K562 (cell line): ENCODE measurements around the gene KRT76. TPM values are rescaled to one million over a fixed set of nuclear protein-coding genes. Genes with fewer than 3 reads are reported as not detected.

Source experiments
- ATAC-seq: fragments of 200-7000 bp; cut with Tn5 transposase; 3 replicates; pipeline ENCODE4 v1.9.1; 2020; ENCODE audit warnings: moderate library complexity
- BruUV-seq: library from RNA; stranded (reverse); fragments of 400-500 nt; replicated peaks from 2 replicates; lab custom pipeline; 2021; lab: Mats Ljungman, UMichigan
- CTCF ChIA-PET: fragments of 300-600 bp; formaldehyde crosslinking; extraction: SDS; loops from one replicate; lab custom pipeline; 2021; ENCODE audit warnings: low intra/inter-chr PET ratio; lab: Yijun Ruan, JAX
- POLR2A ChIA-PET: fragments of 300-600, 350-650 bp; sonication (Branson Sonifier 250); formaldehyde crosslinking; extraction: SDS; loops from one replicate; lab custom pipeline; 2021; ENCODE audit warnings: antibody characterized with exemption, inconsistent platforms; lab: Yijun Ruan, JAX
- DNase-seq, 4 experiments: peaks; one replicate each; pipeline versions ENCODE4 v3.0.0 to v3.0.0-alpha.2; 2011 to 2018; ENCODE audit warnings: low spot score in 3 of 4, mixed read lengths in 3 of 4; ENCODE audit errors: extremely low read depth in 1 of 4
- FAIRE-seq: peaks from 2 replicates; lab custom pipeline; 2011; peaks lifted over from hg19 to GRCh38; lab: Jason Lieb, UNC
- H2AFZ ChIP-seq: 2 replicates; pipeline ENCODE4 v1.6.0; 2011; ENCODE audit warnings: low read depth, low read length, control low read depth, inconsistent platforms
- H3K27ac ChIP-seq: fragments of 200-600 bp; 3 replicates; pipeline ENCODE4 v1.8.0; 2011; ENCODE audit warnings: low read depth, mild to moderate bottlenecking, control low read depth, inconsistent platforms, low read length, moderate library complexity, mixed read lengths; ENCODE audit errors: extremely low read depth
- H3K27me3 ChIP-seq, 2 experiments: fragments of 300-600 bp in 1 of 2; 2 replicates in 1 of 2; 3 replicates in 1 of 2; pipeline versions ENCODE4 v1.6.0 to v1.8.0; 2011; ENCODE audit warnings: inconsistent platforms in 2 of 2, low read length in 2 of 2, mild to moderate bottlenecking in 1 of 2, mixed read lengths in 1 of 2, moderate library complexity in 1 of 2; ENCODE audit not compliant: control insufficient read depth in 2 of 2, insufficient read depth in 2 of 2
- H3K36me3 ChIP-seq: fragments of 300-600 bp; 3 replicates; pipeline ENCODE4 v1.8.0; 2011; ENCODE audit warnings: mild to moderate bottlenecking, low read length, inconsistent platforms; ENCODE audit not compliant: control insufficient read depth, insufficient read depth
- H3K4me1 ChIP-seq, 2 experiments: fragments of 200-600 bp in 1 of 2; replicated peaks in 1 of 2; 2 replicates in 1 of 2; 3 replicates in 1 of 2; pipeline versions ENCODE4 v1.5.1 to v1.8.0; 2011; ENCODE audit warnings: inconsistent platforms in 2 of 2, low read length in 2 of 2, mild to moderate bottlenecking in 1 of 2, mixed read lengths in 1 of 2, moderate library complexity in 1 of 2; ENCODE audit not compliant: control insufficient read depth in 2 of 2, insufficient read depth in 2 of 2
- H3K4me2 ChIP-seq: 2 replicates; pipeline ENCODE4 v1.6.1; 2011; ENCODE audit warnings: low read length, control low read depth, inconsistent platforms, mixed read lengths; ENCODE audit not compliant: insufficient read depth
- H3K4me3 ChIP-seq: fragments of 200-600 bp; sonication (generic), shearing (Covaris generic); 2 replicates; pipeline ENCODE4 v1.5.1; 2016; ENCODE audit warnings: control low read depth, inconsistent platforms
- H3K79me2 ChIP-seq: fragments of 200-600 bp; 3 replicates; pipeline ENCODE4 v1.8.0; 2011; ENCODE audit warnings: low read length, inconsistent platforms; ENCODE audit not compliant: control insufficient read depth, insufficient read depth
- H3K9ac ChIP-seq, 2 experiments: 2 replicates each; pipeline versions ENCODE4 v1.6.0 to v1.6.1; 2011; ENCODE audit warnings: low read depth in 2 of 2, low read length in 2 of 2, control low read depth in 1 of 2, inconsistent platforms in 1 of 2, mild to moderate bottlenecking in 1 of 2, mixed read lengths in 1 of 2; ENCODE audit not compliant: insufficient read depth in 1 of 2
- H3K9me1 ChIP-seq: one replicate; pipeline ENCODE4 v1.6.0; 2011; ENCODE audit warnings: inconsistent platforms, mild to moderate bottlenecking, low read length, moderate library complexity; ENCODE audit not compliant: control insufficient read depth, insufficient read depth
- H3K9me3 ChIP-seq: replicated peaks from 2 replicates; pipeline ENCODE4 v1.5.1; 2011; ENCODE audit warnings: low read depth, low read length, inconsistent platforms; ENCODE audit not compliant: control insufficient read depth, insufficient read depth
- H4K20me1 ChIP-seq: replicated peaks from 2 replicates; pipeline ENCODE4 v1.6.1; 2011; ENCODE audit warnings: low read length, inconsistent platforms, mixed read lengths; ENCODE audit not compliant: control insufficient read depth, insufficient read depth
- AFF4 ChIP-seq: sonication (generic); formaldehyde crosslinking; IDR thresholded peaks from 2 replicates; pipeline ENCODE4 v1.8.0; 2023; ENCODE audit warnings: mild to moderate bottlenecking, missing genetic modification reagents
- BRD9 ChIP-seq: fragments of 450-650 bp; IDR thresholded peaks from 2 replicates; pipeline ENCODE4 v1.6.1; 2018; ENCODE audit warnings: low read depth; ENCODE audit not compliant: partially characterized antibody
- CBX3 ChIP-seq, 2 experiments: IDR thresholded peaks; 1 replicate in 1 of 2; 2 replicates in 1 of 2; pipeline ENCODE4 v1.6.1; 2012; ENCODE audit warnings: inconsistent platforms in 2 of 2, low read length in 2 of 2, borderline replicate concordance in 1 of 2, control low read depth in 1 of 2
- EHMT2 ChIP-seq: fragments of 450-650 bp; IDR thresholded peaks from 2 replicates; pipeline ENCODE4 v1.6.1; 2018; ENCODE audit warnings: antibody characterized with exemption
- FOXK2 ChIP-seq, 2 experiments: fragments of 450-650 bp; IDR thresholded peaks in 1 of 2; conservative IDR thresholded peaks in 1 of 2; 2 replicates each; pipeline ENCODE4 v1.6.1; 2016; ENCODE audit warnings: low read depth in 2 of 2, mild to moderate bottlenecking in 1 of 2
- HDAC3 ChIP-seq: fragments of 450-650 bp; IDR thresholded peaks from 2 replicates; pipeline ENCODE4 v1.6.1; 2018; ENCODE audit warnings: borderline replicate concordance, mild to moderate bottlenecking, moderate library complexity; ENCODE audit not compliant: partially characterized antibody
- RBM25 ChIP-seq: fragments of 200-400 bp; formaldehyde crosslinking; IDR thresholded peaks from 2 replicates; pipeline ENCODE4 v1.6.1; 2018; ENCODE audit warnings: low read length, low read depth, moderate library complexity; ENCODE audit not compliant: severe bottlenecking
- SOX6 ChIP-seq: fragments of 450-650 bp; IDR thresholded peaks from 2 replicates; pipeline ENCODE4 v1.6.1; 2014; ENCODE audit warnings: mild to moderate bottlenecking
- ZC3H8 ChIP-seq: fragments of 450-650 bp; IDR thresholded peaks from 2 replicates; pipeline ENCODE4 v1.6.1; 2017
- ZNF121 ChIP-seq: sonication (generic); formaldehyde crosslinking; conservative IDR thresholded peaks from 2 replicates; pipeline ENCODE4 v1.8.0; 2022; ENCODE audit warnings: missing genetic modification reagents
- ZNF395 ChIP-seq: fragments of 200-800 bp; sonication (Bioruptor generic); IDR thresholded peaks from 2 replicates; pipeline ENCODE4 v1.6.1; 2017; ENCODE audit warnings: missing genetic modification characterization, missing compliant biosample characterization
- WGBS: fragments of 100-300 bp; shearing (Covaris generic); methylation state at CpG from one replicate; pipeline ENCODE4 v1.1.6; 2016; ENCODE audit warnings: low coverage, mixed read lengths; ENCODE audit not compliant: insufficient coverage; ENCODE audit errors: missing lambda C conversion rate; 5-methylcytosine and 5-hydroxymethylcytosine counted together
- in situ Hi-C: fragments of 300-500 bp; cut with MboI; formaldehyde crosslinking; loops from 4 replicates; pipeline ENCODE4 v1.15.0; 2018; ENCODE audit warnings: inconsistent platforms, mixed read lengths
- intact Hi-C: fragments of 100-400 bp; cut with micrococcal nuclease; formaldehyde crosslinking; loops from 2 replicates; pipeline ENCODE4 v1.14.2; 2022
- polyA plus RNA-seq, 8 experiments: library from polyadenylated mRNA; depleted of rRNA in 4 of 8; stranded (reverse) in 5 of 8; unstranded in 3 of 8; fragments of >200 nt; fragmentation: Nextera tagmentation in 2 of 8; fragmentation: Illumina TruSeq in 1 of 8; extraction: Ambion mirVana in 2 of 8; extraction: Trizol in 1 of 8; gene quantifications; 2 replicates each; pipeline versions ENCODE4 v1.2.1 to v1.2.3, GENCODE V29; 2011 to 2014; ENCODE audit warnings: inconsistent platforms in 1 of 8, missing spikeins in 1 of 8
- total RNA-seq, 7 experiments: library from RNA; depleted of rRNA in 6 of 7; stranded (reverse); fragments of >200 nt in 6 of 7; fragmentation: Illumina TruSeq in 2 of 7; extraction: Trizol in 2 of 7; gene quantifications; 2 replicates each; pipeline versions ENCODE4 v1.2.1 to v1.2.3, GENCODE V29; 2011 to 2021; ENCODE audit warnings: low replicate concordance in 1 of 7
- TF ChIP-seq, protein P1 (sequence below): fragments of 450-650 bp; conservative IDR thresholded peaks from 2 replicates; pipeline ENCODE4 v1.6.1; 2016; ENCODE audit warnings: missing genetic modification characterization, low read depth, mild to moderate bottlenecking, missing compliant biosample characterization, moderate library complexity
- TF ChIP-seq, protein P2 (sequence below), 2 experiments: fragments of 450-650 bp; conservative IDR thresholded peaks; 2 replicates each; pipeline ENCODE4 v1.6.1; 2017; ENCODE audit warnings: mild to moderate bottlenecking in 2 of 2, moderate library complexity in 2 of 2

The KRT76 gene
- total and polyA plus RNA-seq, 9 of the 15 experiments (the other 6 are each of a cell fraction or from before 2014, with no cell fraction given): not detected

DNA sequence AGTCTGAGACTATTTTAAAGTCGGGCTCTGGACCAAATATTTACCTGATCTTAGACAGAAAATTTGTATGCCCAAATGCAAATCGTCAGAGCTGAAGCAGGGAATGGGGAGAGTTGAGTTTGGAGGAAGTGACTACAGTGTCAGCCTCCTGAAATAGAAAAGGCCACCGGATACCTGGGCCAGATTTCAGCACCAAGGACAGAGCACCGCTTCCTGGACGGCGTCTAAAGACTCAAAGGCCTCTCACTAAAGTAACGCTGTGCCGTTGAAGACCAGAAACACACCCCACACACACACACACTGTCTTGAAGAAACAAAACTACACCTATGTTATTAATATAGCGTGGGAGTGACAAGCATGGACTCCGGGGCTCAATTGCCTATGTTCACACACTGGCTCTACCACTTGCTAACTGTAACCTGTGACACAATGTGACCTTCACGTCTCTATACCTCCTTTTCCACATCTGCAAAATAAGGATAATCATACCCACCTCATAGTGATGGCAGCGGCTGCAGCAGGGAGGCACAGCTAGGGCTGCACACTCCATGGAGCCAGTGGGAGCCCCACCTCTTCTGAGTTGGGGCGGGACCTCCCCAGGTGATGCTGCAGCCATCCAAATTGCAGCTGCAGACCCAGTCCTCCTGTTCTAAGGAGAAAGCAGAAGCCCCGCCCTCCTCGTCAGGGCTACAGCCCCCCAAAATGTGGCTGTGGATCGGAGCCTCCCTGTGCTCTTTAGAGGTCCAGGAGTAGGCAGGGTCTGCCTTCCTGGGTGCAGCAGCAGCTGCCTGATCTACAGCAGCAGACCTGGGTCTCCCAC is 35.6 kb downstream of the KRT76 start:
- ATAC-seq (peak; percentile 88), FAIRE-seq (peak; percentile 87), DNase-seq (peak; percentile 37 to 79 (median 52))
- no peak overlapping the region for H2AFZ ChIP-seq
- H4K20me1 ChIP-seq: no peaks in the 10 kb centered on the region; the same call in 1 of the 2 replicates
- no peak overlapping the region for H3K4me3 ChIP-seq
- WGBS: 2% methylated on average over 16 of the region's 16 CpGs
- H3K36me3 ChIP-seq: no peaks in the 10 kb centered on the region
- H3K27ac ChIP-seq: no peak overlapping the region
- no peaks in the 10 kb centered on the region for H3K9me3 ChIP-seq
- ChIA-PET POLR2A (no interaction called here), CTCF (no interaction called here)
- BruUV-seq: no TSS peak
- in situ Hi-C loops: no loop called here
- no peaks in the 10 kb centered on the region for H3K9me1 ChIP-seq
- intact Hi-C loops: no loop called here
- peaks cover 0 to 7% of the 10 kb centered on the region in 2 experiments; a peak in 3 of 5 replicates for H3K27me3 ChIP-seq
- no peak overlapping the region for H3K9ac ChIP-seq
- H3K79me2 ChIP-seq: no peaks in the 10 kb centered on the region
- peaks cover 0 to 4% of the 10 kb centered on the region in 2 experiments; a peak in 1 of 5 replicates for H3K4me1 ChIP-seq
- H3K4me2 ChIP-seq: no peak overlapping the region
- TF ChIP-seq FOXK2 (conservative IDR thresholded peaks at IDR 0.05 in 1 of 2, IDR thresholded peaks at IDR 0.05 in 1 of 2; ENCODE audit: low read depth in 2 of 2): no peak
- peak; percentile 99 for TF ChIP-seq EHMT2
- TF ChIP-seq SOX6: no peak
- TF ChIP-seq AFF4 (CRISPR knock-in tag): 0 out of 2 replicates have a peak, but pooled peaks have one; percentile 30
- no peak for TF ChIP-seq RBM25
- no peak for TF ChIP-seq CBX3 (IDR thresholded peaks at IDR 0.05; ENCODE audit: borderline replicate concordance in 1 of 2, low read length in 2 of 2)
- TF ChIP-seq HDAC3: no peak
- TF ChIP-seq ZC3H8: no peak
- TF ChIP-seq, protein P1, sequence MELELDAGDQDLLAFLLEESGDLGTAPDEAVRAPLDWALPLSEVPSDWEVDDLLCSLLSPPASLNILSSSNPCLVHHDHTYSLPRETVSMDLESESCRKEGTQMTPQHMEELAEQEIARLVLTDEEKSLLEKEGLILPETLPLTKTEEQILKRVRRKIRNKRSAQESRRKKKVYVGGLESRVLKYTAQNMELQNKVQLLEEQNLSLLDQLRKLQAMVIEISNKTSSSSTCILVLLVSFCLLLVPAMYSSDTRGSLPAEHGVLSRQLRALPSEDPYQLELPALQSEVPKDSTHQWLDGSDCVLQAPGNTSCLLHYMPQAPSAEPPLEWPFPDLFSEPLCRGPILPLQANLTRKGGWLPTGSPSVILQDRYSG: 0 out of 2 replicates have a peak, but pooled peaks have one; percentile 74
- TF ChIP-seq, protein P2, sequence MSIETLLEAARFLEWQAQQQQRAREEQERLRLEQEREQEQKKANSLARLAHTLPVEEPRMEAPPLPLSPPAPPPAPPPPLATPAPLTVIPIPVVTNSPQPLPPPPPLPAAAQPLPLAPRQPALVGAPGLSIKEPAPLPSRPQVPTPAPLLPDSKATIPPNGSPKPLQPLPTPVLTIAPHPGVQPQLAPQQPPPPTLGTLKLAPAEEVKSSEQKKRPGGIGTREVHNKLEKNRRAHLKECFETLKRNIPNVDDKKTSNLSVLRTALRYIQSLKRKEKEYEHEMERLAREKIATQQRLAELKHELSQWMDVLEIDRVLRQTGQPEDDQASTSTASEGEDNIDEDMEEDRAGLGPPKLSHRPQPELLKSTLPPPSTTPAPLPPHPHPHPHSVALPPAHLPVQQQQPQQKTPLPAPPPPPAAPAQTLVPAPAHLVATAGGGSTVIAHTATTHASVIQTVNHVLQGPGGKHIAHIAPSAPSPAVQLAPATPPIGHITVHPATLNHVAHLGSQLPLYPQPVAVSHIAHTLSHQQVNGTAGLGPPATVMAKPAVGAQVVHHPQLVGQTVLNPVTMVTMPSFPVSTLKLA (conservative IDR thresholded peaks at IDR 0.05): no peak
- TF ChIP-seq ZNF395 (CRISPR knock-in tag): no peak
- no peak for TF ChIP-seq BRD9
- no peak for TF ChIP-seq ZNF121 (CRISPR knock-in tag)
